NCI-H128 (cell line): Measurements from ENCODE around the gene PARD6B.
"Not testable (repeated sequence)": the region's sequence is repeated elsewhere in the genome, so short reads cannot be mapped to it uniquely, and the experiment has no call there.

ENCODE experiments used
- DNase-seq: peaks from one replicate; lab custom pipeline; 2025; ENCODE audit not compliant: unreplicated experiment; lab: John Stamatoyannopoulos, UW

The PARD6B gene

DNA sequence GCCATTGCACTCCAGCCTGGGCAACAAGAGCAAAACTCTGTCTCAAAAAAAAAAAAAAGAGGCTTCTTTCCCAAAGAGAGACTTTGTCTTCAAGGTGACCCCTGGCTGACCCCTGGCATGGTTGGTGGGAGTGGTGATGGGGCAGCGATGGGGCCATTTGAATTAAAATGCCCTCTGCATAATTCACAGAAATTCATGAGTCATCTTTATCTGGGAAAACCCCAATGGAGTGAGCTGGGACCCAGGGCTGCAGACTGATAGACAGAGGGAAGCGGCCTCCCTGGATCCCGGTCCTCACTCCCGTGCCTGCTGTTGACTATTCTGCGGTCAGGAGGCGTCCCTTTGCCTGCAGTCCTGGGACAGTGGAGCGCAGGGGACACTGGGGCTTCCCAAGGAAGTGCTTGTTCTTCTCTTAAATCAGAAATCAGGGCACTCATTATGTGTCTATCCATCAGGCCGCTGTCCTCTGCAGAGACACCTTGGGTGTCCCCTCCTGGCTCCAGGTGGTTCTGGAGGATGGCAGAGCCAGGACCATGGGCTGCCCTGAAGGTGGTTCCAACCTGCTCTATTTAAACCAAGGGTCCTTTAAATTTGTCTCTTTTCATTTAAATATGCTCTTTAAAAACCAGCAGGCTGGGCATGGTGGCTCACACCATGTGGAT, 40.2 kb downstream of the PARD6B start:
- not testable (repeated sequence) for DNase-seq

DNA sequence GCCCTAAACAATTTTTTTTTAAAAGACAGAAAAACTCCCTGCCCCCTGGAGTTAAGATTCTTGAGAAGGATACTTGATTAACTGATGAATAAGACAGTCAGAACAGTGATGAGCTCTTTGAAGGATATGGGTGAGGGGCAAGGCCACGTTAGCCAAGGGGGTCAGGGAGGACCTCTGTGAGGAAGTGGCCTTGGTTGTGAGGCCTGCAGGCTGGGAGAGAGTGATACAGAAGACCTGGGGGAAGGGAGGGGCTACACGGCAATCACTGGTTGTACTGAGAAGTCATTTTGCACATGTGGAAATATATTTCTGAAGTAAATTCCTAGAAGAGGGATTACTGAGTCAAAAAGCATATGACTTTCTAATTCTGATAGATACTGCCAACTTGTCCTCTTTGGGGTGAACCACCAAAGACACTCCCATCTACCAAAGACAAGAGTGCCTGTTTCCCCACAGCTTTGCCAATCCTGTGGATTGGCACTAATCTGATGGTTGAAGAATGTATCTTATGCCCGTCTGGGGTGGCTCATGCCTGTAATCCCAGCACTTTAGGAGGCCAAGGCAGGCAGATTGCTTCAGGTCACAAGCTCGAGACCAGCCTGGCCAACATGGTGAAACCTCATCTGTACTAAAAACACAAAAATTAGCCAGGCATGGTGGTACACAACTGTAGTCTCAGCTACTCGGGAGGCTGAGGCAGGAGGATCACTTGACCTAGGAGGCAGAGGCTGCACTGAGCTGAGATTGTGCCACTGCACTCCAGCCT, 41.2 kb downstream of the PARD6B start:
- DNase-seq = no peak

DNA sequence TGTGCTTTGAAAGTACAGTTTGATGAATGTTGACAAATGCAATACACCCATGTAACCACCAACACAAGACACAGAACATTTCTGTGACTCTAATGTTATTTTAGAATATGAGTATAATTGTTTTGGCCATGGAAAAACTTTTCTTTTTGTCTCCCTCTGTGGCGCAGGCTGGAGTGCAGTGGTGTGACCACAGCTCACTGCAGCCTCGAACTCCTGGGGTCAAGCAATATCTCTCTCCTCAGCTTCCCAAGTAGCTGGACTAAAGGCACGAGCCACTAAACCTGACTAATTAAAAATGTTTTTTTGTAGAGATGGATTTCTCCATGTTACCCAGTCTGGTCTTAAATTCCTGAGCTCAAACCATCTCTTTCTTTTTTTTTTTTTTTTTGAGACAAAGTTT, 43.1 kb downstream of the PARD6B start:
- no peak for DNase-seq

DNA sequence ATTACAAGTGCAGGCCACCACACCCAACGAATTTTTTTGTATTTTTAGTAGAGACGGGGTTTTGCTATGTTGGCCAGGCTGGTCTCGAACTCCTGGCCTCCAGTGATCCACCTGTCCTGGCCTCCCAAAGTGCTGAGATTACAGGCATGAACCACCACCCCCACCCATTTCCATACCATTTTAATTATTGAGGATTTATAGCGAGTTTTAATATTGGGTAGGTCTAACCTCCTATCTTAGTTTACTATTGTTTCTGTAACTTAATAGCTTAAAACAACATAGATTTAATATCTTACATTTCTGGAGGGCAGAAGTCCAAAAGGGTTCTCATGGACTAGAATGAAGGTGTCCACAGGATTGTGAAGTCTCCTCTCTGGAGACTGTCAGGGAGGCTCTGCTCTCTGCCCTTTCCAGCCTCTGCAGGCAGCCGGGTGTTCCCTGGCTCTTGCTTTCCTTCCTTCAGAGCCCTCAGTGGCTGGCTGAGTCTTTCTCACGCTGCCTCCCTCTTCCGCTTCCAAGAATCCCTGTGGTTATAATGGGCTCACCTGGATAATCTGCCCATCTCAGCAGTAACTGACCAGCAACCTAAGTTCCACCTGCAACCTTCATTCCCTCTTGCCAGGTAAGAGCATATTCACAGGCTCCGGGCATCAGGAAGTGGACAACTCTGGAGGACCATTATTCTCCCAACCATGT, 44.9 kb downstream of the PARD6B start:
- DNase-seq = no peak

DNA sequence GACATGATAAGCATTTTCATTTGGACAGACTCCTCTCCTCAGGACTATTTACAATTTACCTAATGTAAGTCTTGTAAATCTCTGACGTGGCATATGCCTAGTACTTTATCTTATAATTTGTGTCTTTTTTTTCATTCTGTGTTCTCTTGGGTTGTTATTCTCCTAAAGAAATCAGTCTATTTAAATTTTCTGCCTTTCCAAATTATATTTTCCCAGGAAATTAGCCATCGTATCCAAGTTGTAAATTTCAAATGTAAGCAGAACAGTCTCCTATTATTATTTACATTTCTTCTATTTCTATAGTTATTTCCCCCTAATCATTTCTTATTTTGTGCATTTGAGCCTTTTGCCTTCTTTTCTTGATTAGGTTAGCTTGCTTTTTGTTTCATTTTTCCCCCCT, 46.0 kb downstream of the PARD6B start:
- DNase-seq = no peak

DNA sequence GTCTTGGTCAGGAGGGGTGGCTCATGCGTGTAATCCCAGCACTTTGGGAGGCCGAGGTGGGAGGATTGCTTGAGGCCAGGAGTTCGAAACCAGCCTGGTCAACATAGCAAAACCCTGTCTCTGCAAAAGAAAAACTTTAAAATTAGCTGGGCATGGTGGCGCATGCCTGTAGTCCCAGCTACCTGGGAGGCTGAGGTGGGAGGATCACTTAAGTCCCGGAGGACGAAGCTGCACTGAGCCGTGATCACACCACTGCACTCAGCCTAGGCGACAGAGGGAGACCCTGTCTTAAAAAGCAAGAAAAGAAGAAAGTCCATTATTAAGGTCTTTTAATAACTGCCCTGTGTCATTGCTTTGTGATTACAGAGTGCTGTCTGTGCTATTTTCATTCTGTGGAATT, 47.6 kb downstream of the PARD6B start:
- not testable (repeated sequence) for DNase-seq

DNA sequence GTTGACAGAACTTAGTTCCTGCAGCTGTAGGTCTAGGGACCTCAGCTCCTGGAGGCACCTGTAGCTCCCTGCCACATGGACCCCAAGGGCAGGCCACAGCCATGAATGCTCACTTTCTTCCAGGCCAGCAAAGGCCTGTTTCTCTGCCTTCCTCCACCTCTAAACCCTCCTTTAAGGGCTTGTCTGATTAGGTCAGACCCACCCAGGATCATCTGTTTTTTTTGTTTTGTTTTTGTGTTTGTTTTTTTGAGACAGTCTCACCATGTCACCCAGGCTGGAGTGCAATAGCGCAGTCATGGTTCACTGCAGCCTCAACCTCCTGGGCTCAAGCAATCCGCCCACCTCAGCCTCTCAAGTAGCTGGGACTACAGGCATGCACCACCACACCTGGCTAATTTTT, 52.0 kb downstream of the PARD6B start:
- no peak for DNase-seq

DNA sequence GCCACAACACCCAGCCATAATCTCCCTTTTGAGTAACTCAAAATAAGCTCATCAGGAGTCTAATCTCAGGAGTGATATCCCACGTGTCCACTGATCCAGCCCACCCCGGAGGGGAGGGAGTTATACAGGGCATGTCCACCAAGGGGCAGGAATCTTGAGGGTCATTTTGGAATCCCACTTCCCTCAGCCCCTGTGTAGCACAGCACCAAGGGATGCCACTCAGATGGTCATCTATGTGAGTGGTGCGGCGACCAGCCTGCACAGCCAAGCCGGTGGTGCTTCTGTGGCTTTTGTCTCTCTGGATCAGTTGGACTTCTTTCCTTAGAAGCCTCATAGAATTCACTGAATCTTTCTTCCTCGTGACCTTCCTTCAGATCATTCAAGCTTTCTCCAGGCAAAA, 52.5 kb downstream of the PARD6B start:
- DNase-seq = no peak

DNA sequence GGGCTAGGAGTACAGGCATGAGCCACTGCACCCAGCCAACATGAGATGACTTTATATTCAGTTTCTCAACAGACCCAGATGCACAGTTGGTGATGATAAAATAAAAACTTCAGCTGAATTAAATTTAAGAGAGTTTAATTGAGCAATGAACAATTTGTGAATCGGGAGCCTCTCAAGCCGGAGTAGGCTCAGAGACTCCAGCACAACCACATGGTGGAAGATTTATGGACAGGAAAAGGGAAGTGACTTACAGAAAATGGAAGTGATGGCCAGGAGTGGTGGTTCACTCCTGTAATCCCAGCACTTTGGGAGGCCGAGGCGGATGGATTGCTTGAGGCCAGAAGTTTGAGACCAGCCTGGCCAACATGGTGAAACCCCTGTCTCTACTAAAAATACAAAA, 53.1 kb downstream of the PARD6B start:
- no peak for DNase-seq

DNA sequence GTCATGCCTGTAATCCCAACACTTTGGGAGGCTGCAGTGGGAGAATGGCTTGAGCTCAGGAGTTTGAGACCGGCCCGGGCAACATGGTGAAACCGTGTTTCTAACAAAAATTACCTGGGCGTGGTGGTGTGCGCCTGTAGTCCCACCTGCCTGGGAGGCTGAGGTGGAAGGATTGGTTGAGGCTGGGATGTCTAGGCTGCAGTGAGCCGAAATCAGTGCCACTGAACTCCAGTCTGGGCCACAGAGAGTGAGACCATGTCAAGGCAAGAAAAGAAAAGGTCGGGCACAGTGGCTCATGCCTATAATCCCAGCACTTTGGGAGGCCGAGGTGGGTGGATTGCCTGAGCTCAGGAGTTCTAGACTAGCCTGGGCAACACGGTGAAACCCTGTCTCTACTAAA, 55.3 kb downstream of the PARD6B start:
- no peak for DNase-seq

DNA sequence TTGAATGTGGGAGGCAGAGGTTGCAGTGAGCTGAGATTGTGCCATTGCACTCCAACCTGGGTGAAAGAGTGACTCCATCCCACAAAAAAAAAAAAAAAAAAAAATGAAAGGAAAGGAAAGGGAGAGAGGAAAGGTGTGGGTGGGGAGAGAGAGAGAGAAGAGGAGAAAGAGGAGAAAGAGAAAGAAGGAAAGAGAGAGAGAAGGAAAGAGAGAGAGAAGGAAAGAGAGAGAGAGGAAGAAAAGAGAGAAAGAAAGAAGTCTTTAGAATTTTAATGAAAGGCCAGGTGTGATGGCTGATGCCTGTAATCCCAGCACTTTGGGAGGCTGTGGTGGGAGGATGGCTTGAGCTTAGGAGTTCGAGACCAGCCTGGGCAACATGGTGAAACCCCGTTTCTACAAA, 55.8 kb downstream of the PARD6B start:
- DNase-seq = no peak

DNA sequence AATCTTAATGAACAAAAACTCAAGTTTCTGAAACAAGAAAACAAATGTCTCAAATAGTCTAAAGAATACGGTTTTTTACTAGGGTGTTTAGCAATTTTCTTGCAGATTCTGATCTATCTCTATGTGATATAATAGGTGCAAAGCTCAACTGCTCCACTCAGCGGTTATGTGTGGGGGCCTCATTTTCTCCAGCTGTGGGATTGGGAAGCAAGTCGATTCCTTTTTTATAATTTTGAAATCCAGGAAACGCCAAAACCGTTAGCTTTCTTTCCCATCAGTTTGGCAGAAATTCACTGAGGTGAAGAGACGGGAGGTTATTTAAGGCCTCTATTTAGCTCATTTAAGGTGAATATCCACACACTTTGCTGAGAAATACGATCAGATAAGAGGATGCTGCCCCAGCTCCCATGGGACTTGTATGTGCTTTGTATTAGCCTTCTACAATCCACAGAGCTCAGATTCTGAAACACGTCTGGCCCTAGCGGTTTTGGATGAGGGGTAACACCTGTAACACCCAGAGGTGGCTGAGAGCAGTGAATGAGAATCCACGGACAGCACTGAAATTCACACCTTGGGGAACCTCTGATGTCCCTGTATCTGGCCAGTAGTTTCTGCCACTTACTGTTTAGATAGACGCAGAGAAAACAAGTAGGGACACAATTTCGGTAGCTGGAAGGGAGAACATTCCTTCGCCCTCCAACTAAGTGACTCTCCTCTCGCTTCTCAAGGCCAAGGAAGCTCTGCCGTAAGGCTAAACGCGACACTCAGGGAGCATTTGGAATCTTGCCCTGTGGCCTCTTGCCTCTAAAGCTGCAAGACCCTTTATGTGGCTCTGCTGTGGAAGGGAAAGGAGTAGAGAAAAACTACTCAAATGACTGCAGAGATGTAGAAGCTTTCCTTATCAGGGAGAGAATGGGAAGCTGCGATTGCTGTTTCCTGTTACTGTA, 56.9 kb downstream of the PARD6B start:
- no peak for DNase-seq

DNA sequence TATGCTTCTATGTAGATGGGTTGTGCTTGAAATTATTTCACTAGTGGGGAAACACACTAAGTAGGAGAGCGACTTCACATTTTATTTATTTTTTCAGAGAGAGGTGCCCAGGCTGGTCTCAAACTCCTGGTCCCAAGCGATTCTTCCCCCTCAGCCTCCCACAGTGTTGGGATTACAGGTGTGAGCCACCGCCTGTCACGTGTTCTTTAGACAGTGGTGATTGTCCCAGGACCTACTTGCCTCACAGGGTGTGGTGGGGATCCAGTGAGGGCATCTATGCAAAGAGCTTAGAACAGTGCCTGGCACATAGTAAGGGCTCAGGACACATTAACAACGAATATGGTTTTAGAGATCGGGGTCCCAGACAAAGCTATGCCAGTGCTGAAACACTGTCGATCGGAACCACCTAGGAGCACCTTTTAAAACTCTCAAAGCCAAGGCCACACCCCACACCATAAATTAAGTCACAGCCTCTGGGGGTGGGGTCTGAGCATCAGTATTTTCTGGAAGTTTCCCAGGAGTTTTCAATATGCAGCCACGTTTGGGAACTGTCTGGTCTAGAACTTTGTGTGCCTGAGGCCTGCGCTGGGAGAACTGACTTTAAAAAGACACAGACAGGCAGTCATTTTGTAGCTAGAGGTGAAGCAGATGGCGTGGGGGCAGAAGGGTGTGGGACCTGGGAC, 58.7 kb downstream of the PARD6B start:
- no peak for DNase-seq

DNA sequence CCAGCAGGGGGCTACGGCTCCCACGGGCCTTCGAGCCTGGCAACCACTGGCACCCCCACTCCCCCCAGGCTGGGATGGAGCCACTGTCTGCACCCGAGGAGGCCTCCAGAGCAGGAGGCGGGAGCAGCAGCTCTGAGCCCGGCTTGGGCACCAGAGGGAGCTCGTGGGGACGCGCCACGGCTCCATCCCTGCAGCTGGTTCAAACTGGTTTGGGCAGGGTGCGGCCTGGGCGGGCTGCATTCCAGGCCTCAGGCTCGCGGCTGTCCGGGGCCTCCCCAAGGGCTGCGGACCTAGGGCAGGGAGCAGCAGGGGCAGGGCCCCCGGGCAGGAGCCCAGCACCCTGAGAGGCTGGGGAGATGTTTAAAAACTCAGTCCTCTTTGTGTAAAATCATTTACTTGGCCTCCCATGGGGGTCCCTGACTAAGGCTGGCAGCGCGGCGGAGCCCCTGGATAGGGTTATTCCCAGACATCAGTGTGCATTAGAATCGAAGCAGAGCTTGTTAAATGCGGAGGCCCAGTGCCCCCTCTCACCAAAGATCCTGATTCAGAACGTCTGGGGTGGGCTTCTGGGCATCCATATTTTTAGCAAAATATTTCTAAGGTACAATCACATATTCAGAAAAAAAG, 59.4 kb downstream of the PARD6B start:
- peak; percentile 4 for DNase-seq

DNA sequence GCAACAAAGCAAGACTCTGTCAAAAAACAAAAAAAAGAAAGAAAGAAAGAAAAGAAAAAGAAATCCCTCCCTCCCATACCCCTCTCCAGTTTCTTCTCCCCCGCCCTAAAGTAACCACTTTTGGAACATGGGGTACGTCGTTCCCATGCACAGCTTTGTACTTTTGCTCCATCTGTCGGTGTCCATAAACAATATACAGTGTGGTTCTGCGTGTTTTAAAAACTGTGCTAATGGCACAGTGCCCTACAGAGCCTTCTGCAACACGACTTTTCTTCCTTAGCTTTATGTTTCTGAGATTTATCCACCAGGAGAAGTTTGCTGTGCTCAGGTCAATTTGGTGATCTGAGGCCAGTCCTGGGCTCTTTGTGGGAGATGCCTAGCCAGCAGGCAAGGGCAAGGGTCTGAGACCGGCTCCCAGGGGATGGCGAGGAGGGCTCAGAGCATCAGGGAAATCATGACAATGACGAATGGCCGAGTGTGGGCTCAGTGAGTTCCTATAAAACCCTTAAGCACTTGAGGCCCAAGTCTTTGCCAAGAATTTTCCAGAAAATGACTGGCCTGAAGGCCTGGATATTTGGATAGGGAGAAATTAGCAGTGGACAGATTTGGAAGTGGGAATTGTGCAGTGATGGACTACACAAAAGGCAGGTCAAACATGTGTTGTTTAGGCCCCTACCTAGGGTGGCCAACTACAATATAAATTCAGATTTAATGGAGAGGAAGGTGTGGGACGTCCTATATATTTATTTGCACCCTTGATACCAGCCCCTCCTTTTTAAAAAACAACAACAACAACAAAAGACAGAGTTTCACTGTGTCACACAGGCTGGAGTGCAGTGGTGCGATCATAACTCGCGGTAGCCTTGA, 61.6 kb downstream of the PARD6B start:
- DNase-seq = no peak

DNA sequence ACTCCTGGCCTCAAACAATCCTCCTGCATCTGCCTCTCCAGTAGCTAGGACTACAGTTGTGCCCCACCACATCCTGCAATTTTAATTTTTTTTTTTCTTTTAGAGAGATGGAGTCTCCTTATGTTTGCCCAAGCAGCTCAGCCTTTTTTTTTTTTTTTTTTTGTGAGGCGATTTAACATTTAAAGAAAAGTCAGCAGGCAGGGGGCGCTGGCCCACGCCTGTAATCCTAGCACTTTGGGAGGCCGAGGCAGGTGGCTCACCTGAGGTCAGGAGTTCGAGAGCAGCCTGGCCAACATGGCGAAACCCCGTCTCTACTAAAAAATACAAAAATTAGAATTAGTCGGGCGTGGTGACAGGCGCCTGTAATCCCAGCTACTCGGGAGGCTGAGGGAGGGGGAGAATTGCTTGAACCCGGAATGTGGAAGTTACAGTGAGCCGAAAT, 62.2 kb downstream of the PARD6B start:
- not testable (repeated sequence) for DNase-seq

DNA sequence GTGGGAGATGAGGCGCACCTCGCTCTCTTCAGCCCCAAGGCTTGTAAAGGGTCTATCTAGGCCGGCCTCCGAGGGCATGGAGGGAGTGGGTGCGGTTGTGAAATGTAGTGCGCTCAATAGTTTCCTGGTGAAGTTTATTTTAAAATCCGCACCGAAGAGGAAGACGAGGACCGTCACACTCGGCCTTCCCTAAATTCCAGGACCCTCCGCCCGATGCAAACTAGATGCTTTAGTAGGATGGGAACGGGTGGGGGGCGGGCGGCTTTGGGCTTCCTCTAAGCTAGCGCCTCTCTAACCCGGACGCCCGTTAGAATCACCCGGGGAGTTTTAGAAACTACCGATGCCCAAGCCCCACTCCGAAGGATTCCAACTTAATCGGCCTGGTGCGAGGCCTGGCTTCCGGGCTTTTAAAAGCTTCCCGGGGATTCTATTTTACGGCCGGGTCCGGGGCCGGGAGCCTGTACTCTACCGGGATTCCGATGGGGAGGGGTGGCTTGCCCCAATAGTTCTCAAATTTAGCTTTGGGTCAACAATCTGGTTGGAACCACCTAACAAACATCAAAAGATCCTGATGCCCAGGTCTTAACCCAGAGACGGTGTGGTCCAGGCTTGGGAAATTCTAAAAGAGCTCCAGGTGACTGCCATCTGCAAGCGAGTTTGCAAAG, 62.9 kb downstream of the PARD6B start:
- DNase-seq = no peak

DNA sequence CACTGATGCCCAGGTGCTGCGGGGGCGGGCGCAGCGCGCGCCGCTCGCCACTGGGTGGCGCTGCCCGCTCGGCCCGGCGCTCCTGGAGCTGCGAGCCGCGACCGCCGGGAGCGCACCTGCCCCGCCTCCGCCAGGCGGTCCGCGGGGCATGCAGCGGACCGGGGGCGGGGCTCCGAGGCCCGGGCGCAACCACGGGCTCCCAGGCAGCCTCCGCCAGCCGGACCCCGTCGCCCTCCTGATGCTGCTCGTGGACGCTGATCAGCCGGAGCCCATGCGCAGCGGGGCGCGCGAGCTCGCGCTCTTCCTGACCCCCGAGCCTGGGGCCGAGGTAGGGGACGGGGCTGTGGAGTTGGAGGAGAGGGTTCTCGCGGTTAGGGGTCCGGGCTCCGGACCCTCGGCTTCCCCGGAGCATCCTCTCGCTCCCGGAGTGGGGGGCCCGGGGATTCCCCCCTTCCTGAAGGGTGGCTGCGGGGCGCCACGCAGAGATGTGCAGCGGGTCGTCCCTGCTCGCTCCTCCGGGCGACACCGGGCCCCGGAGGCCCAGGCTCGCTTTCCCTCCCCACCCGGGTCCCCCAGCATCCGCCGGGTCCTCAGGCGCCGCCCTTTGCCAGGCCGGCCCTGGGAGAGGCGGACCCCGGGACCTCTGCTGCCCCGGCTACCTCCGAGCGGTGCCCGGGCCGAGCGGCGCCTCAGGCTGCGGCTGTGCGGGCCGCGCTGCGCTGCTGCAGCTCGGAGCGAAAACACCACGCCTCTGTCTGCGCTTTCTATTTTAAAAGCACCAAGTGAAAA, 63.7 kb downstream of the PARD6B start, which contains the start of gene BCAS4:
Gene BCAS4, plus strand, starts transcription at position 216 of the 789 bp plus-strand sequence. Its CDS starts 23 bp downstream, at position 239.
- peak; percentile 29 for DNase-seq
